Liver (tissue), 9 donors: ENCODE data around the gene ZNF189. TPM values are rescaled to one million over a fixed set of nuclear protein-coding genes. Genes with fewer than 3 reads are reported as not detected.

ENCODE experiments used
- DNase-seq: peaks from one replicate; pipeline ENCODE4 v3.0.0-alpha.2; 2017; ENCODE audit warnings: low spot score
- H3K27ac ChIP-seq, 2 donors: one replicate each; pipeline ENCODE4 v1.7.0; 2013; ENCODE audit warnings: inconsistent platforms in 2 of 2, low read length in 2 of 2, control low read depth in 1 of 2, low read depth in 1 of 2, mild to moderate bottlenecking in 1 of 2
- H3K27me3 ChIP-seq, 4 donors: one replicate each; pipeline versions ENCODE4 v1.6.1 to v1.7.0; 2013; ENCODE audit warnings: low read length in 3 of 4, inconsistent platforms in 1 of 4, mild to moderate bottlenecking in 1 of 4, moderate library complexity in 1 of 4; ENCODE audit not compliant: control insufficient read depth in 4 of 4, insufficient read depth in 4 of 4
- H3K36me3 ChIP-seq, 4 donors: one replicate each; pipeline versions ENCODE4 v1.6.1 to v1.7.0; 2013; ENCODE audit warnings: low read length in 3 of 4, mild to moderate bottlenecking in 3 of 4, low read depth in 1 of 4, moderate library complexity in 1 of 4; ENCODE audit not compliant: control insufficient read depth in 4 of 4, insufficient read depth in 3 of 4
- H3K4me1 ChIP-seq, 4 donors: one replicate each; pipeline versions ENCODE4 v1.6.1 to v1.7.0; 2013; ENCODE audit warnings: low read length in 3 of 4, mild to moderate bottlenecking in 3 of 4, moderate library complexity in 1 of 4; ENCODE audit not compliant: control insufficient read depth in 4 of 4, insufficient read depth in 4 of 4
- H3K4me3 ChIP-seq, 3 donors: one replicate each; pipeline versions ENCODE4 v1.6.1 to v1.7.0; 2013; ENCODE audit warnings: low read length in 3 of 3, control low read depth in 1 of 3, low read depth in 1 of 3, mild to moderate bottlenecking in 1 of 3
- H3K9ac ChIP-seq, 2 donors: one replicate each; pipeline ENCODE4 v1.7.0; 2013; ENCODE audit warnings: low read length in 2 of 2, mild to moderate bottlenecking in 2 of 2, moderate library complexity in 2 of 2, control low read depth in 1 of 2, low read depth in 1 of 2
- H3K9me3 ChIP-seq, 4 donors: one replicate each; pipeline versions ENCODE4 v1.6.1 to v1.7.0; 2013; ENCODE audit warnings: low read length in 3 of 4; ENCODE audit not compliant: control insufficient read depth in 4 of 4
- ATF3 ChIP-seq: IDR thresholded peaks from 2 replicates; pipeline ENCODE4 v1.6.1; 2016; ENCODE audit warnings: antibody characterized with exemption
- EGR1 ChIP-seq, 2 donors: IDR thresholded peaks; 2 replicates each; pipeline ENCODE4 v1.6.1; 2016 to 2018; ENCODE audit warnings: antibody characterized with exemption in 2 of 2, low read depth in 2 of 2
- FOXA2 ChIP-seq: IDR thresholded peaks from 2 replicates; pipeline ENCODE4 v1.6.1; 2016; ENCODE audit warnings: antibody characterized with exemption
- GABPA ChIP-seq, 2 donors: IDR thresholded peaks in 1 of 2; conservative IDR thresholded peaks in 1 of 2; 2 replicates each; pipeline ENCODE4 v1.6.1; 2016; ENCODE audit warnings: antibody characterized with exemption in 2 of 2, mild to moderate bottlenecking in 1 of 2, moderate library complexity in 1 of 2
- HNF4A ChIP-seq, 2 donors: conservative IDR thresholded peaks; 2 replicates each; pipeline ENCODE4 v1.6.1; 2016; ENCODE audit warnings: antibody characterized with exemption in 2 of 2, mild to moderate bottlenecking in 2 of 2
- HNF4G ChIP-seq: IDR thresholded peaks from 2 replicates; pipeline ENCODE4 v1.6.1; 2016; ENCODE audit warnings: antibody characterized with exemption
- JUND ChIP-seq, 2 donors: IDR thresholded peaks; 2 replicates each; pipeline ENCODE4 v1.6.1; 2016; ENCODE audit warnings: antibody characterized with exemption in 2 of 2
- MAX ChIP-seq: IDR thresholded peaks from 2 replicates; pipeline ENCODE4 v1.6.1; 2016; ENCODE audit warnings: antibody characterized with exemption
- NR2F2 ChIP-seq: IDR thresholded peaks from 2 replicates; pipeline ENCODE4 v1.6.1; 2016; ENCODE audit warnings: antibody characterized with exemption
- RAD21 ChIP-seq, 2 donors: IDR thresholded peaks; 2 replicates each; pipeline ENCODE4 v1.6.1; 2016; ENCODE audit warnings: antibody characterized with exemption in 2 of 2, mild to moderate bottlenecking in 2 of 2
- RXRA ChIP-seq, 2 donors: IDR thresholded peaks; 2 replicates each; pipeline ENCODE4 v1.6.1; 2017 to 2018; ENCODE audit warnings: antibody characterized with exemption in 2 of 2, mild to moderate bottlenecking in 1 of 2
- SP1 ChIP-seq: IDR thresholded peaks from 2 replicates; pipeline ENCODE4 v1.6.1; 2018; ENCODE audit warnings: antibody characterized with exemption, mild to moderate bottlenecking
- TAF1 ChIP-seq: conservative IDR thresholded peaks from 2 replicates; pipeline ENCODE4 v1.6.1; 2016; ENCODE audit warnings: antibody characterized with exemption, mild to moderate bottlenecking
- YY1 ChIP-seq: IDR thresholded peaks from 2 replicates; pipeline ENCODE4 v1.6.1; 2016; ENCODE audit warnings: antibody characterized with exemption, mild to moderate bottlenecking
- ZBTB33 ChIP-seq: IDR thresholded peaks from 2 replicates; pipeline ENCODE4 v1.6.1; 2016; ENCODE audit warnings: antibody characterized with exemption
- WGBS: extraction: QIAGEN DNeasy Blood & Tissue Kit; methylation state at CpG from one replicate; pipeline ENCODE4 v1.1.7; 2013; 5-methylcytosine and 5-hydroxymethylcytosine counted together
- polyA plus RNA-seq, 2 donors: library from polyadenylated mRNA; stranded (reverse) in 1 of 2; unstranded in 1 of 2; fragments of 200-250 nt in 1 of 2; fragments of >200 nt in 1 of 2; fragmentation: Nextera tagmentation in 1 of 2; extraction: Ambion mirVana in 1 of 2; gene quantifications; one replicate each; pipeline versions ENCODE4 v1.2.1 to v1.2.3, GENCODE V29; 2013 to 2015
- total RNA-seq, 2 donors: library from RNA; depleted of rRNA; stranded (reverse); fragments of >200 nt; gene quantifications; one replicate each; pipeline ENCODE4 v1.2.3, GENCODE V29; 2014
- TF ChIP-seq, protein P1 (sequence below): IDR thresholded peaks from 2 replicates; pipeline ENCODE4 v1.6.1; 2016; ENCODE audit warnings: antibody characterized with exemption, mild to moderate bottlenecking
- TF ChIP-seq, protein P2 (sequence below): fragments of 150-350 bp; IDR thresholded peaks from 2 replicates; pipeline ENCODE4 v1.5.1; 2017; ENCODE audit warnings: improper control_type of control experiment, low read depth, low read length; ENCODE audit not compliant: missing input control
- donor health status: healthy.
- donor health status: healthy.
- donor health status: healthy.
- donor health status: healthy.
- donor health status: healthy.

ZNF189 gene
- total and polyA plus RNA-seq, 4 donors: 4.4 to 16.1 (median 8.3) TPM

DNA sequence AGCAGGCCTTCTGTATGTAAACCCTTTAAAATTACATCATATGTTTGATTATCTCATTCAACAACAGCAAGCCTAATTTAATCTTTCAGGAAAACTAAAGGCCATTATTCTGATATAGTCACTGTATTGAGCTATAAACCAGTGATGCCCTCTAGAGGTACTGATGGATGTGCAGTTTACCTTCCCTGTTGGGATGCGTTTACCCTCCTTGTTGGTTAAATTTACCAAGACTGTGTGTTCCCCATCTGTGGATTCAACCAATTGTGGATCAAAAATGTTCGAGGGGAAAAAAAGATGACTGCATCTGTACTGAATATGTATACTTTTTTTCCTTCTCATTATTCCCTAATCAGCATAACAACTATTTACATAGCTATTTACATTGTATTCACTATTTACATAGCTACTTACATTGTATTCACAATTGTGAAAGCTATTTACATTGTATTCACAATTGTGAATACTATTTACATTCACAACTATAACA lies 10.1 kb upstream of the ZNF189 start:
- DNase-seq: no peak
- Histone ChIP-seq H3K27ac (peak overlapping the region; percentile 54 to 57), H3K36me3 (peaks cover 0 to 23% (median 20%) of the 10 kb centered on the region in 4 donors), H3K9ac (no peak overlapping the region), H3K27me3 (no peaks in the 10 kb centered on the region), H3K4me3 (no peak overlapping the region), H3K9me3 (peaks cover 0 to 2% (median 0%) of the 10 kb centered on the region in 4 donors), H3K4me1 (peaks cover 0 to 19% (median 14%) of the 10 kb centered on the region in 4 donors)
- TF ChIP-seq ATF3: no peak
- TF ChIP-seq HNF4G: no peak
- no peak for TF ChIP-seq ZBTB33
- peak in 1 of 2 donors; percentile 2 for TF ChIP-seq RXRA (IDR thresholded peaks at IDR 0.05)
- no peak for TF ChIP-seq TAF1
- TF ChIP-seq YY1: peak; percentile 5
- TF ChIP-seq FOXA2: no peak
- TF ChIP-seq, protein P1, sequence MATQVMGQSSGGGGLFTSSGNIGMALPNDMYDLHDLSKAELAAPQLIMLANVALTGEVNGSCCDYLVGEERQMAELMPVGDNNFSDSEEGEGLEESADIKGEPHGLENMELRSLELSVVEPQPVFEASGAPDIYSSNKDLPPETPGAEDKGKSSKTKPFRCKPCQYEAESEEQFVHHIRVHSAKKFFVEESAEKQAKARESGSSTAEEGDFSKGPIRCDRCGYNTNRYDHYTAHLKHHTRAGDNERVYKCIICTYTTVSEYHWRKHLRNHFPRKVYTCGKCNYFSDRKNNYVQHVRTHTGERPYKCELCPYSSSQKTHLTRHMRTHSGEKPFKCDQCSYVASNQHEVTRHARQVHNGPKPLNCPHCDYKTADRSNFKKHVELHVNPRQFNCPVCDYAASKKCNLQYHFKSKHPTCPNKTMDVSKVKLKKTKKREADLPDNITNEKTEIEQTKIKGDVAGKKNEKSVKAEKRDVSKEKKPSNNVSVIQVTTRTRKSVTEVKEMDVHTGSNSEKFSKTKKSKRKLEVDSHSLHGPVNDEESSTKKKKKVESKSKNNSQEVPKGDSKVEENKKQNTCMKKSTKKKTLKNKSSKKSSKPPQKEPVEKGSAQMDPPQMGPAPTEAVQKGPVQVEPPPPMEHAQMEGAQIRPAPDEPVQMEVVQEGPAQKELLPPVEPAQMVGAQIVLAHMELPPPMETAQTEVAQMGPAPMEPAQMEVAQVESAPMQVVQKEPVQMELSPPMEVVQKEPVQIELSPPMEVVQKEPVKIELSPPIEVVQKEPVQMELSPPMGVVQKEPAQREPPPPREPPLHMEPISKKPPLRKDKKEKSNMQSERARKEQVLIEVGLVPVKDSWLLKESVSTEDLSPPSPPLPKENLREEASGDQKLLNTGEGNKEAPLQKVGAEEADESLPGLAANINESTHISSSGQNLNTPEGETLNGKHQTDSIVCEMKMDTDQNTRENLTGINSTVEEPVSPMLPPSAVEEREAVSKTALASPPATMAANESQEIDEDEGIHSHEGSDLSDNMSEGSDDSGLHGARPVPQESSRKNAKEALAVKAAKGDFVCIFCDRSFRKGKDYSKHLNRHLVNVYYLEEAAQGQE: no peak
- TF ChIP-seq HNF4A (conservative IDR thresholded peaks at IDR 0.05): no peak
- TF ChIP-seq RAD21 (IDR thresholded peaks at IDR 0.05): peak; percentile 69 to 77
- TF ChIP-seq, protein P2, sequence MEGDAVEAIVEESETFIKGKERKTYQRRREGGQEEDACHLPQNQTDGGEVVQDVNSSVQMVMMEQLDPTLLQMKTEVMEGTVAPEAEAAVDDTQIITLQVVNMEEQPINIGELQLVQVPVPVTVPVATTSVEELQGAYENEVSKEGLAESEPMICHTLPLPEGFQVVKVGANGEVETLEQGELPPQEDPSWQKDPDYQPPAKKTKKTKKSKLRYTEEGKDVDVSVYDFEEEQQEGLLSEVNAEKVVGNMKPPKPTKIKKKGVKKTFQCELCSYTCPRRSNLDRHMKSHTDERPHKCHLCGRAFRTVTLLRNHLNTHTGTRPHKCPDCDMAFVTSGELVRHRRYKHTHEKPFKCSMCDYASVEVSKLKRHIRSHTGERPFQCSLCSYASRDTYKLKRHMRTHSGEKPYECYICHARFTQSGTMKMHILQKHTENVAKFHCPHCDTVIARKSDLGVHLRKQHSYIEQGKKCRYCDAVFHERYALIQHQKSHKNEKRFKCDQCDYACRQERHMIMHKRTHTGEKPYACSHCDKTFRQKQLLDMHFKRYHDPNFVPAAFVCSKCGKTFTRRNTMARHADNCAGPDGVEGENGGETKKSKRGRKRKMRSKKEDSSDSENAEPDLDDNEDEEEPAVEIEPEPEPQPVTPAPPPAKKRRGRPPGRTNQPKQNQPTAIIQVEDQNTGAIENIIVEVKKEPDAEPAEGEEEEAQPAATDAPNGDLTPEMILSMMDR: peak; percentile 39
- no peak for TF ChIP-seq SP1
- TF ChIP-seq GABPA (IDR thresholded peaks at IDR 0.05 in 1 of 2, conservative IDR thresholded peaks at IDR 0.05 in 1 of 2): no peak
- WGBS: 36% methylated on average over 2 of the region's 2 CpGs

GRCh38 chr9:101393135-101393534 lies 5.5 kb upstream of the ZNF189 start:
- DNase-seq: no peak
- H3K9ac ChIP-seq: no peak overlapping the region
- no peaks in the 10 kb centered on the region for H3K9me3 ChIP-seq
- peaks cover 0 to 24% (median 20%) of the 10 kb centered on the region in 4 donors for H3K36me3 ChIP-seq
- H3K27ac ChIP-seq: no peak overlapping the region
- WGBS: 98% methylated on average over 3 of the region's 3 CpGs
- no peak overlapping the region for H3K4me3 ChIP-seq
- peaks cover 5 to 35% (median 21%) of the 10 kb centered on the region in 4 donors for H3K4me1 ChIP-seq
- no peaks in the 10 kb centered on the region for H3K27me3 ChIP-seq
- TF ChIP-seq HNF4G: no peak
- TF ChIP-seq, protein P2: no peak
- TF ChIP-seq SP1: no peak
- no peak for TF ChIP-seq MAX
- TF ChIP-seq NR2F2: no peak
- TF ChIP-seq, protein P1: no peak
- TF ChIP-seq YY1: no peak
- no peak for TF ChIP-seq JUND (IDR thresholded peaks at IDR 0.05)
- no peak for TF ChIP-seq EGR1 (IDR thresholded peaks at IDR 0.05; ENCODE audit: low read depth in 2 of 2)
- TF ChIP-seq ATF3: no peak
